ENCODE results near the gene ASCC2.
A peak's percentile ranks its signal among the peaks of the same experiment; 100 is the strongest.
"Not testable (repeated sequence)": the region's sequence is repeated elsewhere in the genome, so short reads cannot be mapped to it uniquely, and the experiment has no call there.

ASCC2 gene

DNA sequence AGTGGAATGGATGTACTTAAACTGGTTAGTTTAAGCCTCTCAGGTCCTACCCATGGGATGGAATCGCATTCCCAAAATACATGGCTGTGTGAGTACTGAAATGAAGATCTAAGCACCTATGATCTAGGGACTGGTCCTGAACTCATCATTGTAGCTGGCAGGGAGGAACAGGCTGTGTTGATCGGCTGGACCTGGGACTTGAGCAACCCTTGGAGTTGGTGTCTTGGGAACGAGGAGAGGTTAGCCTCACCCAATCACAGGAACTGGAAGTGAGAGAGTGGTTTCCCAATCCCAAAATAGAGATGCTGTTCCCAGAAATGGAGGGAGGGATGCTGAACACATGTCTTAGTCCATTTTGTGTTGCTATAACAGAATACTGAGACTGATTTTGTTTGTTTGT, 16.4 kb upstream of the ASCC2 start:
- DNase-seq, result no peak

DNA sequence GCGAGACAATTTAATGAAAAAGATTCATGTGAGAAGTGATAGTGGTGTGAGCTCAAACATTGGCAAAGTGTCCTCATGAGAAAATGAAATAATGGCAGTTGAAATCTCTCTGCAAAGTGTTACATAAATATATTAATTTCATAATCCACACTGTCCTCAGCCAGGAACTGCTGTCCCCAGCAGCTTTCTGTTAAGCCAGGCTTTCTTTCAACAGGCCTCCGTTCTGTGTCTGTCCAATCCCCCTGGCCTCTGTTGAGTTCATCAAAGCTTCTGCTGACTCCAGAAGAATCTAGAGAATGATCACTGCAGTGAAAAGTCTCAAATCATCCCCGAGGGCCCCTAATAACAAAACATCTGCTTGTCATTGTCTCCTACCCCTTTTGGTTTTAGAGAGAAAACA, 10.0 kb upstream of the ASCC2 start:
- no peak for DNase-seq

DNA sequence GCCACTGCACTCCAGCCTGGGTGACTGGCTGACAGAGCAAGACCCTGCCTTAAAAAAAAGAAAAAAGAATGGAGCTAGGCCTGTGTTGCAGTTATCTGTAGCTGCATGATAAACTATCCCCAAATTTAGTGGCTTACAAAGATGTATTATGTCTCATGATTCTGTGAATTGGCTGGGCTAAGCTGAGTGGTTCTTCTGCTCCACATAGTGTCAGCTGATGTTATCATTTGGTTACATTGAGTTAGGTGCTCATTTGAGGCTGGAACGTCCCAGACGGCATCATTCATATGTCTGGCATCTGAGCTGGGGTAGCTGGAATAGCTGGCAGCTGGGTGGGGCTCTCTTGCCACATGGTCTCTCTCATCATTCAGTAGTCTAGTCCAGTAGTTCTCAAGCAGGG, 8.2 kb upstream of the ASCC2 start:
- DNase-seq, result no peak

DNA sequence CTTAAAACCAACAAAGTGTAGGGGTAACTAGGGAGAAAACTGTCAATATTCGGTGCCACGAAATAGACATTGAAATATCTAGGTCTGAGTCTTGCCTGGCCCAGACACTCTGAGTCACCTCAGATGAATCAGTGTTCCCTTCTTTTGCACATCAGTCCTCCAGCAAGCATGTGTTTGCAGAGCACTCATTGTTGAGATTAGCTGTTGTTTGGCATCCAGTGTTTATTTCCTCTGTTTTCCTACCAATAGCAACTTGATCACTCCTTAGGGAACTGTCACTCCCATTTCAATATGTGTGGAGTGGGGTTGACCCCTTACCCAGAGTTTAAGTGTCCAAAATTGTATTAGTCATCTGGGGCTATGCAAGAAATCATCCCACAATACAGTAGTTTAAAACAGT, 4.7 kb upstream of the ASCC2 start:
- DNase-seq, result no peak

DNA sequence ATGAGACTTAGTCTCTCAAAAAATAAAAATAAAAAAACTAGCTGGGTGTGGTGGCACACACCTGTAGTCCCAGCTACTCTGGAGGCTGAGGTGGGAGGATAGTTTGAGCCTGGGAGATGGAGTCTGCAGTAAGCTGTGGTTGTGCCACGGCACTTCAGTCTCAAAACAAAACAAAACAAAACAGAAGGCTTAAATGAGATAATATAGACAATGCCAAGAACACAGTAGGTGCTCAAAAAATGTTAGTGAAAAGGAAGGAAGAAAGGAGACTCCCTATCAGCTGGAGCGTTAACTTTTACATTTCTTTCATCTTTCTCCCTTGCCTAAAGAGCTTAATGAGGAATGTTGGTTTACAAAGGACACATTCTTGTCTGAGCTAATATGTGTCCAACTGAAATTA, 4.1 kb upstream of the ASCC2 start:
- DNase-seq, result no peak

DNA sequence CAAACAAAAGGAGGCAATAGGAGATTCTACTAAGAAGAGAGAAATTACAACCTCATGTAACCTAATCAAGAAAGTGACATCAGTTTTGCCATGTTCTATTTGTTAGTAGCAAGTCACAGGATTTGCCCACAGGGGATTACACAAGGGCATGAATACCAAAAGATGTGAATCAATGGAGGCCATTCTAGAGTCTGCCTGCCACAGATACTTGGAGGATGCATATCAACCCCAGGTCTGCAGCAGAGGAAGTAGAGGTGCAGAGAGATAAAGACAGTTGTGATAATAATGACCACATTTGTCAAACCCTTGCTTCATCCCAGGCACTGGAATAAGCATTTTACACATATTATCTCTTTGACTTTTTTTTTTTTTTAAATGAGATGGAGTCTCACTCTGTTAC, 2.4 kb upstream of the ASCC2 start:
- DNase-seq, result no peak

DNA sequence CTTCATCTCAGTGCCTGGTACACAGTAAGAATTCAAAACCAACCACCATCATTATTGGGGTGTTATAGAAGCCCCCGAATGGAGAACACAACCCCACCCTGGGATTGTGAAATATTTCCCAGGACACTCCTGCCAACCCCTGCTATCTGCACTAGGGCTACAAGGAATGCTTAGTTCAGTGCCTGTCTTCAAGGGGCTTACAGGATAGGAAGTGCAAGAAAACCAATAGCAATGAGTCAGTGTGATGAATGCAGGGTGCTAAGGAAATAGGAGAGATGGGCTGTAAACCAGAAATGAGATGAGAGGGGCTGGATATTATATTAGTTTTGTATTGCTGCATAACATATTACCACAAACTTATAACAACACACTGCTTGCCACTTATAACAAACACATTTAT, 965 bp upstream of the ASCC2 start:
- DNase-seq, result no peak

DNA sequence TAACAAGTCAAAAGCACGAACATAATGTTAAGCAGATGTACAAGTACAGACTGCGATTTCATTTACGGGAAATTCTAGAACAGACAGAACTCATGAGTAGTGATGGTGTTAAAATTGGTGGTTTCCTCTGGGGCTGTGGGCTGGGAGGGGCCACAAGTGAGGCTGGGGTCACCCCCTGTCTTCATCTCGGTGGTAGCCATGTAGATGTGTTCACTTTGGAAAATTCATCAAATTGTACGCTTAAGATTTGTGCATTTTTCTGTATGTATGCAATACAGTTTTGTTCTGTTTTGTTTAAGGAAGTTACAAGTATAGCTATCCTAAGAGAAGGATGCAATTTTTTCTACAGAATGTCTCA, 504 bp upstream of the ASCC2 start:
- no peak for DNase-seq

DNA sequence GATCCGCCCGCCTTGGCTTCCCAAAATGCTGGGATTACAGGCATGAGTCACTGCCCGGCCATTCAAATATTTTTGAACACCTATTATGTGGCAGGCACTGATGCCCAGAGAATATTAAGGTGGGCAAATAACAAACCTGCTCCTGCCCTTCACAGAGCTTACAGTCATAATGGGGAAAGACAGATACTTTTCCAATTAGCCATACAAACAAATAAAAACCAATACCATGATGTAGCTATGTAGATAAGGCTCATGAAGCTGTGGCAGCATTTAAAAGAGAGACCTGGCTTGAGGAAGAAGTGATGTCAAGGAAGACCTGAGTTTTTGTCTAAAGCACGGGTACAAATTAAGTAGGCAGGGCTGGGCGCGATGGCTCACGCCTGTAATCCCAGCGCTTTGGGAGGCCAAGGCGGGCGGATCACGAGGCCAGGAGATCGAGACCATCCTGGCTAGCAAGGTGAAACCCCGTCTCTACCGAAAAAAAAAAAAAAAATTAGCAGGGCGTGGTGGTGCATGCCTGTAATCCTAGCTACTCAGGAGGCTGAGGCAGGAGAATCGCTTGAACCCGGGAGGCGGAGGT, 1.2 kb downstream of the ASCC2 start:
- not testable (repeated sequence) for DNase-seq

DNA sequence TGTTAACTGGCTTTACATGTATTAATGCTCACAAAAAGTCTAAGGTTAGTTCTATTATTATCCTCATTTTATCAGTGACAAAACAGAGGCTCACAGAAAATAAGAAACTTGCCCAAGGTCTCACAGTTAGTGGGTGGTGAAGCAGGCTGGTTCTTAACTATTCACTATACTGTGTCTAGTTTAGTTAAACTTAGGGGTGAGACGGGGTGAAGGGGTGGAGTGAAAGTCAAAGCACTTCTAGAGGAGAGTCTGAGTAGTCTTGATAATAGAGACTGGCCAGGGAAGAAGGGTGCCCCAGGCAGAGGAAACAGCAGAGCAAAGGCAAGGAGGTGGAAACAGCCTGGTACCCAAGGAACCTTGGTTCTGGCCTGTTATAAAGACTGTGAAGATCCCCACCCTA, 4.0 kb downstream of the ASCC2 start:
- no peak for DNase-seq

DNA sequence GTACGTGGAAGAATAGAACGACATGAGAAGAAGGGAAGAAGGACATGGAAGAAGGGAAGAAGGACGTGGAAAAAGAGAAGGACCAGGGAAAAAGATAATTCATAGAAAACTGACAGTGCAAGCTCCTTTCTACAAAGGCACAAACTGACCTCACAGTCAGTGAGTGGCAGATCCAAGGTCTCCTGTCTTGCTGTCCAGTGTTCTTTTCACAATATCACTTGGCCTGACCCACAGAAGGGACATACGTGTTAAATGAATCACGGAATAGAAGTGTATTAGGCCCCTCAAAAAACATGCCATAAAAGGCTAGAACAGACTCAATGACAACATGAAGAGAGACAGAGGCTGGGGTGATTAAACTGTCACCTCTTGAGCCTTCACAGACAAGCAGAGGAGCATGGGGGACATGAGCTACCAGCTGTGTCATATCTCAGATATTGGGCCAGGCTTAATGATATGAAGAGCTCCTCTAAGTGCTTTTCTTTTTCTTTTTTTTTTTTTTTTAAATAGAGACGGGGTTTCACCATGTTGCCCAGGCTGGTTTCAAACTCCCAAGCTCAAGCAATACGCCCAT, 4.6 kb downstream of the ASCC2 start:
- no peak for DNase-seq

DNA sequence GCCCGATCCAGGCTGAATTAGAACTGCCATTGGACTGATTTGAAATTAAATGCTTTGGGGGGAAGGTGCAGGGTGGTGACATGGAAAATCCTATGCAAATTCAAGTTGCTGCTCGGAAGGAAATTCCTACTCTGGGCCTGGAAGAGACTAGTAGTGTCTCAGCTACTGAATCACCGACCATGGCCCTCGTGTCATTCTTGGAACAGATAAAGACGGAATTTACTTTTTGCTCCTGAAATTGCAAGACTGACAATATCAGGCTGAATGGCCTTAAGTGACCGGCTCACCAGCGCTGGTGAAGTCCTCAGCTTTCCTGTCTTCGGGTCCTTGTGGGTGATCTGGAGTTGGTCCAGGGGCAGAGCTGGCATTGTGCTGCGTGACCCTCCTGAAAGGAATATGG, 6.1 kb downstream of the ASCC2 start:
- no peak for DNase-seq

DNA sequence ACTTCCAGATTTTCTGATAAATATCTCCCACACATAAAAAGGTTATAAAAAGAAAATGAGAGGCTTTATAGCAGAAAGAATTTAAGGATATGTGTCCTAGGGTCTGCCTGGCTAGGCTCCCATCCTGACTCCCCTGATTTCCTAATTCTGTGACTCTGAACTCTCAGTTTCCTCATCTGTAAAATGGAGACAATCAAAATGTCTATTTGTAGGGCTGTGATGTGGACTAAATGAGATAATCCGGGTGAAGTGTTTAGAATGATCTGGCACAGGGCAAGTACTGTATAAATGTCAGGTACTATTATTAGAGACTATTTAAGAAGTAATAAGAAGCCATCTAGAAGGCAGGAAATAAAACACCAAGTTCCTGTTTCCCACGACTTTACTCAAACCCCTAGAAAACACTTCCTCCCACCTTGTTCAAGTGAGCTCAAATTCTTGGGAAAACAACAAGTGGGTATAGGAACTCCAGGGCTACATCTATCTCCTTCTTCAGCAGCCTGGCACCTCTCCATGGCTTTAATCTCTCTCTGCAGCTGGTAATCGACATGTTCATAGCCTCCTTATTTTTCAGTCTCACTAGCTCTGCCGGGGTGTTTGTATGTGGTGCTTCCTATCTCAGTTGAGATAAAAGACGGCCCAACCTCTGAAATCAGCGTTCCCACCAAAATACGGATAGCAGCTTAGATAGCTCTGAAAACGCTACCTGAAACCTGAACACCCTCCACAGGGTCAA, 6.7 kb downstream of the ASCC2 start:
- DNase-seq, result no peak

DNA sequence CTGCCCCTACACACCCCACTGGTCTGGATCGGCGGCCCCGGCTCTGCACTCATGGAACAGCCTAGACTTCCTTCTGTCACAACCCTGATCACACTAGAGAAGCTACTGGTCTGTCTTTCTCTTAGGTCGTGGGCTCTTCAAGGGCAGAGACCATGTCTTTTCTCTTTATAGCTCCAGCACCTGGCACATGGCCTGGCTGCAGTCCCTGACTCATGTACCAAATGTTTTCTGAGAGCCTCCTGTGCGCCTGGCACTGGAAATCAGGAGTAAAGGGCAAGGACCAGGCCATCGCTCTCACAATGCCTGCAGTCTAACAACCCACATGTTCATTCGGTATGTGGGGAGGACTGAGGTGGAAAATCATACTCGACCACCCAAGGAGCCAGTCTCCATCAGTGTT, 7.5 kb downstream of the ASCC2 start:
- DNase-seq, result no peak

DNA sequence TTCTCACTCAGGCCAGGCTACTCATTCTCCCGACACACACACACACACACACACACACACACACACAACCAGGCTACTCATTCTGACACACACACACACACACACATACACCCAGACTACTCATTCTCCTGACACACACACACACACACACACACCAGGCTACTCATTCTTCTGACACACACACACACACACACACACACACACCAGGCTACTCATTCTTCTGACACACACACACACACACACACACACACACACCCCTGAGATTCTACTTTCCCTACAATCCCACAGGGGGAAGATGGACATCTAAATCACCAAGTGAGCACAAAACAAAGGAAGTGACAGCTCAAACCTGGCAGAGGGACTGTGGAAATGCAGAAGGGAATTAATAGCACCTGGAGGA, 10.3 kb downstream of the ASCC2 start:
- not testable (repeated sequence) for DNase-seq

DNA sequence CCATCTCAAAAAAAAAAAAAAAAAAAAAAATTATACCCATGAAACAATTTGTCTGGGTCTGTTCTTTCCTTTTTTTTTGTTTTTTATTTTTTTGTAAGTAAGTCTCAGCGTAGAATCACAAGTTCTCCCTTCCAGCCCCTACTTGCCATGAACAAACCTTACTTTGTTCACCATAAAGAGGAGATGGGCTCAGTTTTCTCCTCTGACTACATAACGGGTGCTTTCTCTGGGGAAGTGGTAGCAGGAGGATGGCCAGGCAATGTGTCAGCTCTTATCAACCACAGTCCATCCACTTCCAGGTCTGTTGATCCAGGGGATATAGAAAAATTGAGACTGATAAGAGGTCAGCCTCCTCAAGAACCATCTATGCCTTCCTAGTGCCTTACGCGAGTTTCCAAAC, 11.0 kb downstream of the ASCC2 start:
- no peak for DNase-seq

DNA sequence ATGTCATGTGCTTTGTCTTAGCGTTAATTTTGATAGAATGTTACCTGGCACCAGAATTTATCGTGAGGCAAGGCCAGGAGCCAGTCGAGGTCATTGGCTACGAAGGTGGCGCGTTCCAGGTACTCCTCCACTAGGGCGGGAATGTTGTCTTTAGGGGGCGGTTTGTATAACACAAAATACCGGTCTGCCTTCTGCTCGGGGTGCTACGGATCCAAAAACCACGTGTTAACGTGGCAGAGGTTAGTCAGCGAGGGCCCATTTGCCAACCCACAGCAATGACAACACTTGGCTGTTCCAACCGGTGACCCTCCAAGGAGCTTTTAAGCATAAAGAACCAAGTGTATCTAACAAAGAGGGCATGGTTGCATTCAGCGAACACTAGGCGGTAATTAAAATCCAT, 12.5 kb downstream of the ASCC2 start:
- DNase-seq, result no peak

DNA sequence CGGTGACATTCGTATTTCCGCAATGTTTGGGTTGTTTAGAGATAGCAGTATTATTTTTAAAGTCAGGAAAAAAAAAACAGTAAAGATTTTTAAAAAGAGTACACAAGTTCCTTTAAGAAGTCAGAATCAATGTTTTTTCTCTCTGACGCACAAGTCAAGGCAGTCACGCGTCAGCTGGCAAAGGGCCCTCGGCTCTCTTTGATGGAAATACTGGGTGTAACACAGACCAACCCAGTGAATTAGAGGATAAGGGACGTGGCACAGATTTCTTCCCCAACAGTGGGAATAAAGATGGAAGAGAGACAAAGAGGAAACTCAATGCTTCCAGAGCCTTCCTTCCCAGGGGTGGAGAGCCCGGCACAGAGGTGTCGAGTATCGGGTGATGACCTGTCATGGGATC, 13.4 kb downstream of the ASCC2 start:
- DNase-seq, result no peak

DNA sequence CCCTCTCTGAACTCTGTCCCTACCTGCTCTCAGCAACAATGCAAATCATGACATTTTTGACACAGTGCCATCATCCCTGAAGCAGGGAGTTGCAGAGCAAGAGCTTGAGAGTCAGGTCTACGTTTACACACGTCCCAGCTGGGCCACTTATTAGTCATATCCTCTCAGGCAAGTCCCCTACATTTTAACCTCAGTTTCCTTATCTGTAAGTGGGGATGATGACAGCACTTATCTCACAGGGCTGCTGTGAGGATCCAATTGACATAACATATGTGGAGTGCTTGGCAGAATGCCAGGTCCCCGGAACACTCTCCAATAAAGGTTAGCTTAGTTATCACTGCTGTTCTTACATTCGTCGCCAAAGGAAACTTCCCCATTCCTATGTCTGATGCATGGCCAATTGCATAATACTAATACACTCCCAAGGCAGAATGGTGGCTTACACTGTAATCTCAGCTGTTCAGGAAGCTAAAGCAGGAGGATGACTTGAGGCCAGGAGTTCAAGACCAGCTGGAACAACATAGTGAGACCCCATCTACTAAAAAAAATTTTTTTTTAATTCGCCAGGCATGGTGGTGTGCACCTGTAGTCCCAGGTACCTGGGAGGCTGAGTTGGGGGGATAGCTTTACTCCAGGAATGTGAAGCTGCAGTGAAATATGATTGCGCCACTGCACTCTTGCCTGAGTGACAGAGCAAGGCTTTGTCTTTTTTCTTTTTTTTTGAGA, 16.6 kb downstream of the ASCC2 start:
- DNase-seq, result peak; percentile 65

DNA sequence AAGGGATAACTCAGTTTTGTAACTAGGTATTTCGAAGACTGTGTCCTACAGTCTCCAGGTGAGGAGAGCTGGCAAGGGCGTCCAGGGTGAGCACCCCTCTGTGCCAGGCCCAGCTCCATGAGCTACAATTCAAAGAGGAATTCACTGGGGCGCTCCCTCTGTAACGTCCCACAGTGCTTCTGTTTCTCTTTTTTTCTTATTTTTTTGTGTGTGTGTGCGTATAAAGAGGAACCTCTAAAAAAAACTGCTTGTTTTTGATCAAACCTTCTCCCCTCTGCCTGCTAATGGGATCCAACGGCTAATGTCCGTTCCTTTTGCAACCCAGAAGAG, 17.1 kb downstream of the ASCC2 start:
- DNase-seq, result no peak

DNA sequence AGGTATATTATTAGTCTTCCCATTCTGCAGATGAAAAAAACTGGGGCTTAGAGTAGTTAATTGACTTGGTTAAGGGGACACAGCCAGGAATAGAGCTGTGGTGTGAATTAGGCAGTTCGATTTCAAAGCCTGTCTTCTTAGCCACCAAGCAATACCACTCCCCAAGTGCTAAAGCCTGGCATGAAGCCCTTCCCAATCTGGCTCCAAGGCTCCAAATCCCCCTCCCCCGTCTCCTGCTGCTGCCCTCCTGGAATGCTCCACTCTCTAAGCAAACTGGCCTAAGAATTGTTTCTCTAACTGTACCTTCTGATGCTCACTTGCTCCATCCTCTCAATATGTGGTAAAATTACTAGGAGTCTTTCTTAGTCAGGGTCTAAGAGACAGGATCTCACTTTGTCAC, 18.6 kb downstream of the ASCC2 start:
- DNase-seq, result no peak

DNA sequence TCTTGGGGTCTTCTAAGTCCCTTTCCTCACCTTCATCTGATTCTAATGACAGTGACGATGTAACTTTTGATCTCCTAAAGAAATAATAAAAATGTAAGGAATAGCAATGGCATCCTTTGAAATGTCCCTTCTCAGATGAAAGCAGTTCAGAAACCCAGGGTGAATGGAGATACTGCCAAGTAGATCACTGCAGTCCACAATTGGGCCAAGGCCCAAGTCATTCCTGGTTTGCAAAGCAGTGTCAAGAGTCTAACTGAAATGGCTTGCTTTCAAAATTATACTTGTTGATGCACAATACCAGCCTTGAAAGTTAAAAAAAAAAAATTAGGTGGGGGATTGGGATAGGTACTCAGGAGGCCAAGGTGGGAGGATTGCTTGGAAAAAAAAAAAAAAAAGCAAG, 20.4 kb downstream of the ASCC2 start:
- no peak for DNase-seq

DNA sequence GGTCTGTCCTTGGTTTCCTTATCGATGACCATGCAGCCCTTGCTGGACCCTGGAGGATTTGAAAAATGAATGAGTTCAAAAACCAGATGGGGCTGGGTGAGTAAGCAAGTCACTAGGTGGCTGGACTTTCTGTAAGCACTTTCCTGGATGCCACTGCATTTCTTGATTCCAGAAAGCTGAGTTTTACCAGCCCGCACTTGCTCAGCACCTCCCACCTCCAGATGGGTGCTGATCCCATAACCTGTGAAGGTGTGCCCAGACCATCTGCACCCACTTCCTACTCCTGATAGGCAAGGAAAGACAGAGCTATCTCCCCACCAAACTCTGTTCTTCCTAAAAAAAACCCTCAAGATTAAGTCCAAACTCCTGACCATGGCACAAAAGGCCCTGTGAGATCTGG, 21.1 kb downstream of the ASCC2 start:
- no peak for DNase-seq

DNA sequence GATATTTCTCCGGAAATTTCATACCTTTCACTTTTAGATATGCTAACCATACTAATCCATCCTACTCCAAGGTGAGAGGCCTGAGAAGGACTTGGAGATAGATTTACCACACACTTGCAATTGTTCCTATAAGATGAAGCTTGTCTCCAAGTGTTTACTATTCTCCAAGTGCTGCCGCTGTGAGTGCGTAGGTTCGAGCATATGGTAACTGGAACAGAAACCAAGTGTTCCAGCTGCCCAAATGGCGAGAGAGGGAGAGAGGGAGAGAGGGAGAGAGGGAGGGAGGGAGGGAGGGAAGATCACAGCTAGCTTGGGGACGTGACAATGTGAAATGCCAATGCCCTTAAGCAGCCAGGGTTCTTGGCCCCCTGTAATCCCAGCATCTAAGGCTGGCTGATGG, 21.5 kb downstream of the ASCC2 start:
- DNase-seq, result no peak

DNA sequence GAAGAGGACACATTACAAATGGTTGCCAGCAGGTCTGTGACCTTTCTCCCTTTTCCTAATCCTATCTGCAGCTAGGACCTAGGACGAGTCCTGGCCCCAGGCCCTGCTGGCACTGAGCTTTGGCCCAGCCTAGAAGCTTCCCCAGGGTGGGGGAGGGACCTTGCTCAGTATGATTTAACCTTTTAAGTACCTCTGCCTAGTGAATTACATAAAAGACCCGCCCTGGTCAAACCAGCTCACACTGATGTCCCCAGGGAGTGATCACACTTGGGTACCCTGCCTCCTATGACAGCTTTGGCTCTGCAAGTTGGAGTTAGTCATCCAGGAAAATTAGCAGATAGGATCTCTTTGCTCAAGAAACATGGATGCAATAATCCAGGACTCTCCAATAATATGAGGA, 21.9 kb downstream of the ASCC2 start:
- no peak for DNase-seq
